DMS 273 (cell line): ENCODE measurements around the gene CYP21A2.

Experiments
- DNase-seq: peaks from one replicate; lab custom pipeline; 2025; ENCODE audit not compliant: unreplicated experiment; lab: John Stamatoyannopoulos, UW

The CYP21A2 gene

GRCh38 chr6:32081168-32081990, 43.2 kb downstream of the CYP21A2 start:
- DNase-seq: no peak

GRCh38 chr6:32082478-32082877, 44.3 kb downstream of the CYP21A2 start:
- DNase-seq: no peak

- no peak for DNase-seq
These were observed 44.7 kb downstream of the CYP21A2 start for GRCh38 chr6:32082935-32083334.

- no peak for DNase-seq
These were observed 45.9 kb downstream of the CYP21A2 start for GRCh38 chr6:32083812-32084768.

GRCh38 chr6:32084780-32085179, 46.6 kb downstream of the CYP21A2 start:
- DNase-seq: no peak

GRCh38 chr6:32085759-32086459, 47.7 kb downstream of the CYP21A2 start:
- DNase-seq: no peak

GRCh38 chr6:32086661-32087573, 48.7 kb downstream of the CYP21A2 start:
- peak; percentile 70 for DNase-seq

GRCh38 chr6:32087574-32088486, 49.6 kb downstream of the CYP21A2 start:
- DNase-seq: peak; percentile 89

- no peak for DNase-seq
These were observed 50.4 kb downstream of the CYP21A2 start for GRCh38 chr6:32088487-32089049.

GRCh38 chr6:32089082-32089828, 51.0 kb downstream of the CYP21A2 start:
- DNase-seq: no peak
